ENCODE measurements around the gene CNTN4.

Gene CNTN4

GRCh38 chr3:2701471-2701870, 602.8 kb downstream of the CNTN4 start:
- no peak for DNase-seq (ENCODE audit: low read depth)

- no peak for DNase-seq (ENCODE audit: low read depth)
These were observed 607.6 kb downstream of the CNTN4 start for GRCh38 chr3:2706144-2706835.

GRCh38 chr3:2706836-2707210, 608.2 kb downstream of the CNTN4 start:
- DNase-seq (ENCODE audit: low read depth) = no peak

- DNase-seq (ENCODE audit: low read depth) = no peak
These were observed 612.4 kb downstream of the CNTN4 start for GRCh38 chr3:2711081-2711480.

GRCh38 chr3:2713923-2714322, 615.3 kb downstream of the CNTN4 start:
- no peak for DNase-seq (ENCODE audit: low read depth)

- no peak for DNase-seq (ENCODE audit: low read depth)
These were observed 616.2 kb downstream of the CNTN4 start for GRCh38 chr3:2714834-2715233.

GRCh38 chr3:2727101-2727500, 628.4 kb downstream of the CNTN4 start:
- DNase-seq (ENCODE audit: low read depth) = no peak

- DNase-seq (ENCODE audit: low read depth) = no peak
These were observed 629.1 kb downstream of the CNTN4 start for GRCh38 chr3:2727610-2728318.

- no peak for DNase-seq (ENCODE audit: low read depth)
These were observed 633.2 kb downstream of the CNTN4 start for GRCh38 chr3:2731843-2732242.

- no peak for DNase-seq (ENCODE audit: low read depth)
These were observed 636.8 kb downstream of the CNTN4 start for GRCh38 chr3:2735392-2735894.

- no peak for DNase-seq (ENCODE audit: low read depth)
These were observed 642.9 kb downstream of the CNTN4 start for GRCh38 chr3:2741516-2741915.

GRCh38 chr3:2765002-2765579, 666.4 kb downstream of the CNTN4 start:
- no peak for DNase-seq (ENCODE audit: low read depth)

GRCh38 chr3:2770451-2770850, 671.8 kb downstream of the CNTN4 start:
- DNase-seq (ENCODE audit: low read depth) = no peak

- DNase-seq (ENCODE audit: low read depth) = no peak
These were observed 672.5 kb downstream of the CNTN4 start for GRCh38 chr3:2771193-2771592.

- DNase-seq (ENCODE audit: low read depth) = no peak
These were observed 673.1 kb downstream of the CNTN4 start for GRCh38 chr3:2771741-2772140.

- DNase-seq (ENCODE audit: low read depth) = no peak
These were observed 674.1 kb downstream of the CNTN4 start for GRCh38 chr3:2772803-2773202.

GRCh38 chr3:2774481-2775249, 676.0 kb downstream of the CNTN4 start:
- no peak for DNase-seq (ENCODE audit: low read depth)

GRCh38 chr3:2783261-2783660, 684.6 kb downstream of the CNTN4 start:
- DNase-seq (ENCODE audit: low read depth) = no peak

GRCh38 chr3:2784627-2785026, 686.0 kb downstream of the CNTN4 start:
- no peak for DNase-seq (ENCODE audit: low read depth)

- no peak for DNase-seq (ENCODE audit: low read depth)
These were observed 691.7 kb downstream of the CNTN4 start for GRCh38 chr3:2790266-2790815.

GRCh38 chr3:2792432-2792831, 693.8 kb downstream of the CNTN4 start:
- DNase-seq (ENCODE audit: low read depth) = no peak

- DNase-seq (ENCODE audit: low read depth) = no peak
These were observed 695.3 kb downstream of the CNTN4 start for GRCh38 chr3:2793987-2794386.
